ENCODE data around the gene DGLUCY.

- TF ChIP-seq CTCF (IDR thresholded peaks at IDR 0.05), result no peak
- no peak for TF ChIP-seq POLR2A (IDR thresholded peaks at IDR 0.05)
These were observed 79.2 kb downstream of the DGLUCY start for GRCh38 chr14:91193069-91193468.
